Fibroblast of skin of right quadriceps (primary cell): ENCODE results near the gene MLLT3.
"Not testable (repeated sequence)": the region's sequence is repeated elsewhere in the genome, so short reads cannot be mapped to it uniquely, and the experiment has no call there.

Experiments used
- DNase-seq: peaks from one replicate; pipeline ENCODE4 v3.0.0-alpha.2; 2013

Gene MLLT3

GRCh38 chr9:20622330-20623020 is at the start of gene MLLT3:
MLLT3 (minus strand) TSS chr9:20622499.
- DNase-seq, result peak; percentile 95

- DNase-seq, result no peak
Observed at GRCh38 chr9:20671635-20672034, 49.3 kb upstream of the MLLT3 start.

- no peak for DNase-seq
Observed at GRCh38 chr9:20670395-20670794, 48.1 kb upstream of the MLLT3 start.

GRCh38 chr9:20664501-20664900 is 42.2 kb upstream of the MLLT3 start:
- DNase-seq, result no peak

GRCh38 chr9:20663133-20663532 is 40.8 kb upstream of the MLLT3 start:
- no peak for DNase-seq

- no peak for DNase-seq
Observed at GRCh38 chr9:20662156-20662555, 39.9 kb upstream of the MLLT3 start.

- DNase-seq, result no peak
Observed at GRCh38 chr9:20659474-20659967, 37.2 kb upstream of the MLLT3 start.

GRCh38 chr9:20658677-20659473 is 36.6 kb upstream of the MLLT3 start:
- DNase-seq, result no peak

- DNase-seq, result not testable (repeated sequence)
Observed at GRCh38 chr9:20658246-20658667, 36.0 kb upstream of the MLLT3 start.

- no peak for DNase-seq
Observed at GRCh38 chr9:20651939-20652338, 29.6 kb upstream of the MLLT3 start.

- no peak for DNase-seq
Observed at GRCh38 chr9:20650750-20651299, 28.5 kb upstream of the MLLT3 start.

- DNase-seq, result no peak
Observed at GRCh38 chr9:20650313-20650712, 28.0 kb upstream of the MLLT3 start.

GRCh38 chr9:20649381-20649780 is 27.1 kb upstream of the MLLT3 start:
- peak; percentile 12 for DNase-seq

- DNase-seq, result no peak
Observed at GRCh38 chr9:20646656-20647055, 24.4 kb upstream of the MLLT3 start.

- DNase-seq, result no peak
Observed at GRCh38 chr9:20643660-20644059, 21.4 kb upstream of the MLLT3 start.

GRCh38 chr9:20642045-20642444 is 19.7 kb upstream of the MLLT3 start:
- DNase-seq, result no peak

GRCh38 chr9:20640331-20641187 is 18.3 kb upstream of the MLLT3 start:
- DNase-seq, result peak; percentile 28

- no peak for DNase-seq
Observed at GRCh38 chr9:20636888-20637440, 14.7 kb upstream of the MLLT3 start.

- no peak for DNase-seq
Observed at GRCh38 chr9:20634895-20635294, 12.6 kb upstream of the MLLT3 start.

GRCh38 chr9:20632705-20633104 is 10.4 kb upstream of the MLLT3 start:
- no peak for DNase-seq

GRCh38 chr9:20630241-20630943 is 8.1 kb upstream of the MLLT3 start:
- DNase-seq, result no peak

- no peak for DNase-seq
Observed at GRCh38 chr9:20625003-20625349, 2.7 kb upstream of the MLLT3 start.
